GM18519 (cell line): ENCODE results near the gene PLXNB1.
"Not testable (repeated sequence)": the region's sequence is repeated elsewhere in the genome, so short reads cannot be mapped to it uniquely, and the experiment has no call there.

ENCODE experiments used
- ATAC-seq: cut with Tn5 transposase; IDR thresholded peaks from one replicate; pipeline ENCODE4 v1.9.1; 2021; ENCODE audit warnings: mild to moderate bottlenecking, moderate library complexity; ENCODE audit not compliant: unreplicated experiment, low FRiP score

PLXNB1 gene

DNA sequence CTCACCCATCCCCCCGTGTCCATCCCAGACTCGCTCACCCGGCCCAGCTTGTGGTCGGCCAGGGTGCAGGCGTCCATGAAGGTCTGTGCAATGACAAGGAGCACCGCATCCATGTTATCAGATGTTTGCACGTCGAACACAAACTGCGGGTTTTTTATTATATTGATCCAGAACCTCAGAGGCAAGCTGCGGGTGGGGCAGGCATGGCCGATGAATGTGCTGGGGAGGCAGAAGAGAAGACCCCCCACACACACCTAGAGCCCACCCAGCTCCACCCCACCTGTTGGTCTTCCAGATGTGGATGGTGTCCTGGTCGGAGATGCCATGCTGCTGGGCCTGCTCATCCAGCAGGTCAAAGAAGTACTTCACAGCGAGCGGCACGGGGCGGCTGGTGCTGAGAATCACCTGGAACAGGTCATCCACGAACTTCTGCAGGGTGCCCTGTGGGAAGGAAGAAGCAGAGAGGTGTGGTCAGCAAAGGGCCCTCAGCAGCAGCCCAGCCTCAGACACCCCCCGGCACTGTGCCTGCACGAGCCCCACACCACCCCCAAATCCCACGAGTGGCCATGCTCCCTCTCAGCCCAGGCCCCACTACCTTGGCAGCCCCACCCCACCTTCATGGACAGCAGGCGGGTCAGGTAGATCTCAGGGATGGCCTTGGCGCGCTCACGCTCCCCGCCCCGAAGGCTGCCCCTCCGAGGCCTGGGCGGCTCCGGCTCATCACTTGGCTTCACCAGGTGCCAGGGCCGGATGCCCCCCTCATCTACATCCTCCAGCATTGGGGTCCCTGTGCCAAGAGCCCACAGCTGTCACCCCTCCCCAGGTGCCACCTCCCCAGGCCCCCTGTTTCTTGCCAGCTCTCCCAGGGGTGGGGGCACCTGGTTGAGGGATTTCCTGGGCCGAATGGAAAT is 20.3 kb downstream of the PLXNB1 start:
- ATAC-seq = no peak

DNA sequence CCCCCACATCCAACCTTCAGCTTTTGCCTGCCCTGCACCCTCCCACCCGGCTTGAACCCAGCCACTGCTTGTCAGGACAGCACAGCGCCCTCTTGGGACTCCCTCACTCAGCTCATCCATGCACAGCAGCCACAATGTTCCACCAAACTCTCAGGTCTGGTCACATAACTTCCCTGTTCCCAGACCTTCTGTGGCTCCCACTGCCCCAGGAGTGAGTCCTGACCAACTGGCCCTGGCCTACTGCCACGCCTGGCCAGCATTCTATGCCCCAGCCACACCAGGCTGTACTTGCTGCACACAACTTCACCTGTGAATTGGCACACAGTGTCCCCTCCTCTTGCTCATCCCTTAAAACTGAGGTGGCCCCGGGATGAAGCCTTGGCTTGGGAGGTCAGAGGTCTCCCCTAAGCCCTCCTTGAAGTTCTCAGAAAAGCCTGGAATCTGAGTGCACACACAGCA is 21.0 kb downstream of the PLXNB1 start:
- no peak for ATAC-seq

DNA sequence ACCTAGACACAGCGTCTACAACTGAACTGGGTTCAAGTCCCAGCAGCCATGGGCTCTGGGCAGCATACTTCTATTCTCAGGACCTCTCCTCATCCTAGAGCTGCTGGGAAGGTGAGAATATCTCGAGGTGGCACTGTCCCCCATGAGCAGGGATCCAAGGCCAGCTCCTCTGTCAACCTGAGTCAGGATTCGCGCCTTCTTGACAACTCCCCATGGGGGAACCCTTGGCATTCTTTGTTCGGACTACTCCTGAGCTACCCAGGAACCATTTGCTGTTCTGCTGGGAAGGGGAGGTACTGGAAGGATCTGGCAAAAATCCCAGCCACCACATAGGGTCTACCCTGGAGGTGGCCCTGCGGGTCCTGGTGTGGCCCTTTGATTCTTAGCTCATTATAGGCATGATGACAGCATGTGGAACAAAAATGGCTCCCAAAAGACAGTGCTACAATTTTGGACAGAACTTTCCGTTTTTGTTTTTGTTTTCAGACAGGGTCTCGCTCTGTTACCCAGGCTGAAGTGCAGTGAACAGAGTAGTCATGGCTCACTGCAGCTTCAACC is 22.3 kb downstream of the PLXNB1 start:
- ATAC-seq = no peak

DNA sequence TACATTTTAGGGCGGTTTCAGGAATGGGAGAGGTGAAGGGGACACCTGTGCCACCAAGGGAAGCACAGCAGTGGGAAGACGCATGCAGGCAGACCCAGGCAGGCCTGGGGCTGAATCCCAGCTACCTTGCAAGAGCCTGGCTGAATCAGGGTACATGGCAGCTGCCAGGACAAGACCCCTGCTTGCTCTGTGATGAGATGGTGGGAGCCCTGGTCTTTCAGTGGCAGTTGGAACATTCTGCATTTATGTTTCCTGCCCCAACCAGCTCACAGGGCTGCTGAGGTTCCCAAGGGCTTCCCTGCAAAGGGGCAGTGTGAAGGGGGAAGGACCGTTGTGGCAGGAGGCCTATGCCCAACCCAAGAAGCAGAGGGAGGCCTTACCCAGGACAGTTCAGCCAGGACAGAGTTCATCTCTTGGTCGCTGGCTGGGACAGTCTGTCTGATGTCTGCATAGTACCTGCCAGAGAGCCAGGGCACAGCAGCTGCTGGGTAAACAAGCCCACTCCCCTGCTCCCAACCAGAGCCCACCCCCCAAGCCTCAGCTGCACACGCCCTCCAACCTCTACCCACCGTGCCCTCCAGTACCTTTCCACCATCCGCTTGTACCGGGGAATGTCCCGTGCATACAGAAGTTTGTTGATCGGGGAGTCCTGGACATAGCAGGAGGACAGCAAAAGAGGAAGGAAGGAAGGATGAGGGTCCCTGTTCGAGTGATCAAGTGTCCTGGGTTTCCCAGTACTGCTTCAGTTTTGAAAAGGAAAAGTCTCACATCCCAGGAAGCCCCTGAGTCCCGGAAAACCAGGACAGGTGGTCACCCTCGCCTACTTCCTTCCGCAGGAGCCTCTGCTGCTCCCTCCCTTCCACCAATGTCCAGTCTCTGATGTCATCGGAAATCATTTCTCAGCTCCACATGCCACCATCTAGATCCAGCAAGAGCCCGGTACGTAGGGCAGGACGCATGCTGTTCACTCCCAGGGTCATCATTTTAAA is 23.1 kb downstream of the PLXNB1 start:
- ATAC-seq = no peak

DNA sequence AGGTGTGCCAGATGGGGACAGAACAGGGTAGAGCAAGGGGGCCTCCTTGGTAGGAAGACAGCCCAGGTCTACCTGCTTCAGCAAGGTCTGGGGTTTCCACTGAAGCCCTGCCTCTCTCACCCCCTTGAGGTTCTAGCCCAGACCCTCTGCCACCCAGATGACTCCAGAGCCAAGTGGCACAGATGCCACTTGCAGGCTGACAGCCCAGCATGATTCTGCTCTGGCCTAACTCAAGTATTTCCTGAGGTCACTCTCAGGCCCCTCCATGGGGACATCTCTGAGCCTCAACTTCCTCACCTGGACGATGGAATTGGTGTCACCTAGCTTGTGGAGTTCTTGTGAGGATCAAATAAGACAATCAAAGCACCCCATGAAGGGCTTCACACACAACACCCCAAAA is 23.9 kb downstream of the PLXNB1 start:
- no peak for ATAC-seq

DNA sequence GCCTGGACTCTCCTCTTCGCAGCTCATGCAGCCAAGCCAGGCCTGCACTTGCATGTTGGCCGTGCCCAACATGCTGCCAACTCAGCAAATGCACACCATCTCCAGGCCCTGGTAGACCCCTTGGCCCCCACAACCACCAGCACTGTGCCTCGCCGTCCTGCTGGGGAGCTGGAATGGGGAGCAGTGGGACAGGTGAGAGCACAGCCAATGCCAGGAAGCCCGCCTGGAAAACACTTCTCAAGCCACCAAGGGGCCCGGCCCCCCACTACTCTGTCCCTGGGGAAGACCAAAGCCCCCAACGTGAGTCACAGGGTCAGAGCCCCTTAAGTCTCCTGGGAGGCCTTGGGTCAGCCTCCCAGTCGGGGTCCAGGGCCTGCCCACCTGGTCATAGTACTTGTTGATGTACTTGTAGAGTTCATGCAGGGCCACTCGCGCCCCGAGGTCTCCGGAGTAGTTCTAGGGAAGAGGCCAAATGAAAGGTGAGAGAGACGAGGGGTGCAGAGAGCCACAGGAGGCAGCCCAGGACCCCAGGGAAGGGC is 24.5 kb downstream of the PLXNB1 start:
- ATAC-seq = no peak

DNA sequence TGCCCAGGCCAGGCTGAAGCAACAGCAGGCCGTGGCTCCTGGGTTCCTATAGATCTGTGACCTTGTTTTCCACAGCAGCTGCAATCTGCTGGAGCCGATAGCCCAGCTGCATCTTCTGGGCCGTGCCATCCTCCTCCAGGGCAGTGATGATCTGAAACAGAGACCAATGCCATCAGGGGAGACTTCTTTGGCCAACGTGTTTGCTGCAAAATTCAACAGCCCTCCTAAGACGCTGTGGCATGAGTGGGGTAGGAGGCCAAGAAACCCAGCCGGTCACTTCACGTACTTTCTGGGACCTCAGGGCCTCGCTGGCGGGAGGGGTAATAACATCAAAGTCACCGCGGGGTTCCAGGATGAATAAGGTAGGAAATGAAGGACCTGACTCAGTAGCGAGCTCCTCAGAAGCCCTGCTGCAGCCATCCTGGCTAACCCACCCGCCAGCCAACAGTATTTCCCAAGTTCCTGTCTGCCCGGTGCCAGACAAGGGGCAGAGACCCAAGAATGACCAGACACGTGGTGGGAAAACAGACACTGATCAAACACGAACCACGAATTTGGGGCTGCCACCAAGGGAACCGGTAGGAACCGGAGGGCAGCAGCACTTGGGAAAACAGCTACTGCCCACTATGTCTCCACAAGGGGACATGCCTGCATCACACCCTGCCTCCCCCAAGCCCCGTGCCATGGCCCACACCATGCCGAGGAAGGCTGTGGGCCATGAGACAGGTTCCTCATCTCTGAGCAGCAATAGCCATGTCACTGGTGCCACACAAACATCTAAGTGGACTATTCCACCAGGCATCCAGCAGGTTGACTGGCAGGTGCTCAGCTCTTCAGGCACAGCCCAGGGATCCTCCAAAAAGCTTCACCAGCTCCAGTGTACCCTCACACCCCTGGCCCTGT is 25.2 kb downstream of the PLXNB1 start:
- ATAC-seq = no peak

DNA sequence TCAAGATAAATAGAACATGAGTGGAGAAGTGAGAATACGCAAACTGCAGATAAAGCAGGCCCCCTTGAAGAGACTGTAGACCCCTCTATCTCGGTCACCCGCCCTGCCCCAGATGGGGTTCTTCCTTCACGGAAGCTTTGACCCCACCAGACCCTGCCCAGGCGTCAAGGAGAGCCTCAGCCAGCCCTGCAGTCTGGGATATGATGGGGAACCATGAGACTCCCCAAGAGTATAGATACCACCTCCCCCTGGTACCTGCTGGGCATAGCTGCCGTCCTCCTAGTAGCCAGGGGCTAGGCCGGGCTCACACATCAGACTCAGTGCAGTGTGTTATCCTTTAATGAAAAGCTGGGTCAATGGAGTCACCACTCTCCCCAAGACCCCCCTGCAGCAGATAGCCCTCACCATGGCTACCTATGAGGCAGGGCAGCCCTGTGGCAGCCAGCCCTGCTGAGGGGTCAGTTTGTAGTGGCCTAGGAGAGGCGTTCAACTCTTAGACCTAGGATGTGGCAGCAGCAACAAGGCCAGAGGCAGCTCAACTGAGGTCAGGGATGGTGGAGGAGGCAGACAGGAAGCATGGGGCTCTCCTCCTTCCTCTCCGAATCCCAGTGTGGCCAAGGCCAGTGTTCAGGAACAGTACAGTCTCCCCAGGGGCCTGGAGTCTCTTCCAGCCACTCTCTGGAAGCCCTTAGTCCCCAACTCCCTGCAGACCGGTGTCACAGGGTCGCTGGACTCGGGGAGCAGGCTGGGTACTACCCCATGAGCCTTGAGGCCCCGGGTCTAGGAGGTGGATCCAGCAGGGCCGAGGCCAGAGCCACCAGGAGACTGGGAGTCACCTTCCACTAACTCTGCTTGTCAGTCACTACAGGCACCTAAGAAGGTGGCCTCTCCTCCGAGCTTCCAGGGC is 26.1 kb downstream of the PLXNB1 start:
- no peak for ATAC-seq

DNA sequence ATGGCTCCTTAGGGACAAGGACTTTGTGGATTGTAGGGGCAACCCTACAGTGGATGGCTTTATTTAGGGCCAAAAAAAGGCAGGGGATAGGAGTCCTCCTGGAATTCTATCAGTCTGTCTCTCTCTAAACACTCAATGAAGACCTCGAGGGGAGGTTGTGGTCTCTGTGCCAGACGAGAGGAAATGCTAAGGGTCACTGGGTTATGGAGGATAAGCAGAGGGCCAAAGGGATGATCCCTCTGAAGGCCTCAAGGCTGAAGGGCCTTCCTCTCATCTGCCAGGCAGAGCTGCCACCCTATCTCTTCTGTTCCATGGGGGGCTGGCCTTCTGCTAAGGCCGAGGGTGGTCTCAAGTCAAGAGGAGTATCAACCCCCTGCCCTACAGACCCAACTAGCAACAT is 27.0 kb downstream of the PLXNB1 start:
- ATAC-seq = no peak

DNA sequence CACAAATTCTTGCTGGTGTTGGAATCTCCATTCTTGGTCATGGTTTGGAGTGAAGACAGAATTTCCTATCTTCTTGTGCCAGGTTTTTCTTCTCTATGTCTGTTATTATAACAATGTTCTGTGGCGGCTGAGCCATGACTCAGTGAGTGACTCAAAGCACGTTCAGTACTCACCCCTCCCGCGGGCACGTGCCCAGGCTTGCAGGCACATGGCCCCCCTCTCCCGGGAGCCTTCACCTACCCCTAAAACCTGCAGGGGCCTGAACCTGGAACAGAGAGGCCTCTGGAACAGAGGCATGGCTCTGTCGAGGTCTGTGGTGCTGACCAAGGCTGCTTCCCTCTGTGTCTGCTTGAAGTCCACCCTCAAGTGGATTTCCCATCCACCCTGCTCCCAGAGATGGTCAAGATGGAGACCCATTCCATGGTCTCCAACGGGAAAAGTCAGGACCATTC is 27.6 kb downstream of the PLXNB1 start:
- ATAC-seq = no peak

DNA sequence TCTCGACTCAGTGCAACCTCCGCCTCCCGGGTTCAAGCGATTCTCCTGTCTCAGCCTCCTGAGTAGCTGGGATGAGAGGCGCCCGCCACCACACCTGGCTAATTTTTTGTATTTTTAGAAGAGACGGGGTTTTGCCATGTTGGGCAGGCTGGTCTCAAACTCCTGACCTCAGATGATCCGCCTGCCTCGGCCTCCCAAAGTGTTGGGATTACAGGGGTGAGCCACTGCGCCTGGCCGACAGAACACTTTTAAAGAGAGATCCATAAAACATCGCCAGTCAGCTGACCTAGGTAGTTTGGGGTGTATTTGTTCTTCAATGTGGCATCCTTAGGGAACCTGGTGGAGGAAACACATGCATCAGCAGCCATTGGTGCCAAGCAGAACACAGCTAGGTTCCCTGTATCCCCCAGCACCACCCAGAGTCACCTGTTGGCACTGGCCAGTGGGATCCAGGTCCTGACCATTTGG is 28.4 kb downstream of the PLXNB1 start:
- not testable (repeated sequence) for ATAC-seq

DNA sequence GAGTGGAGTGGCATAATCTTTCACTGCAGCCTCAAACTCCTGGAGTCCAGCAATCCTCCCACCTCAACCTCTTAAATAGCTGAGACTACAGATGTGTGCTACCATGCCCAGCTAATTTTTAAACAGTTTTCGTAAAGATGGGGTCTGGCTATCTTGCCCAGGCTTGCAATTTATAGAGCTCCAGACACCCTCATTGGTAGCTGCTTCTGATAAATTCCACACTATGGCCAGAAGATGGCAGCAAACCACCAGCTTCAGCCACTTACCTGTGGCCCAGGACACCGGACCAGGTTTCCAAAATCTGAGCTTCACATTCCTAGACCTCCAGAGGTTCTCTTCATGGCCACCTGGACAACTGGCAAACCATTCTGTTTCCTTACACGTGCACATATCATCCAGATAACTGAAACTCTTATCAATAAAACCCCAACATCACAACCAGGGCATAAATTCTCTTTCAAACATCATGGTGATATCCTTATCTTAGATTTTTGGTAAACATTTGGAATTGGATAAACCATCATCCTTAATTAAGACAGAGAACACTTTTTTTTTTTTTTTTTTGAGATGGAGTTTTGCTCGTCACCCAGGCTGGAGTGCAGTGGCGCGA is 29.0 kb downstream of the PLXNB1 start:
- no peak for ATAC-seq

DNA sequence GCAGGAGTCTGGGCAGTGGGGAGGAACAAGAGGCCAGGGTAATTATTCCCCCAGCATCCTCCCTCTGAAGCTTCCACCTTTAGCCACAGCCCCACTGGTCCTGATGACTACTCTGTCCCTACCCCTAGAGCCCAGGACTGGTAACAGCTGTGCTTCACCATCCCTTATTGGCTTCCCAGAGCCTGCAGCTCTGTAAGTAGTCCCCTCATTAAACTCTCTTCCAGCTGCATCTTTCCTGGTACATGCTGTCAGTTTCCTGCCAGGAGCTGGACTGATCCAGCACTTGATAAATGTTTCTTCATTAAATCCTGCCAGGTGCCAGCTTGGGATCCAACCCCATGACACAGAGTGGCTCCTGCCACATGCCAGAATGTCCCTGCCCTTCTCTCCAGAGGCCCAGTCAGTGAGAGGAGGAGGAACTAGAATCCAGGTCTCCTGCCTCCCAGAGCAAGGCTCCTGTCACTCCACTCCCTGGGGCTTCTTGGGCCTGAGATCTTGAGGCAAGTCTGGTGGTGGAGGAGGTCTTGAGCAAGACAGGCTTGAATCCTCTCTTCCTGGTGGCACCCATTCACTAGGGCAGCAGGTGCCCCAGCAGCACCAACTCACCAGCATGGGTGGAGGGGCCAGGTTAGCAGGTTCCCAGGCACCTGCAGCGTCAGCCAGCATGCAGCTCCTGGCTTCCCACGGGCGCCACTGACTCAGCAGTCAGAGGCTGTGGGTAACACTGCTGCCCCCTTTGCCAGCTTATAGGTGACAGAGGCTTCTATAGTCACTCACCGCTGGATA is 30.3 kb downstream of the PLXNB1 start:
- ATAC-seq = no peak

DNA sequence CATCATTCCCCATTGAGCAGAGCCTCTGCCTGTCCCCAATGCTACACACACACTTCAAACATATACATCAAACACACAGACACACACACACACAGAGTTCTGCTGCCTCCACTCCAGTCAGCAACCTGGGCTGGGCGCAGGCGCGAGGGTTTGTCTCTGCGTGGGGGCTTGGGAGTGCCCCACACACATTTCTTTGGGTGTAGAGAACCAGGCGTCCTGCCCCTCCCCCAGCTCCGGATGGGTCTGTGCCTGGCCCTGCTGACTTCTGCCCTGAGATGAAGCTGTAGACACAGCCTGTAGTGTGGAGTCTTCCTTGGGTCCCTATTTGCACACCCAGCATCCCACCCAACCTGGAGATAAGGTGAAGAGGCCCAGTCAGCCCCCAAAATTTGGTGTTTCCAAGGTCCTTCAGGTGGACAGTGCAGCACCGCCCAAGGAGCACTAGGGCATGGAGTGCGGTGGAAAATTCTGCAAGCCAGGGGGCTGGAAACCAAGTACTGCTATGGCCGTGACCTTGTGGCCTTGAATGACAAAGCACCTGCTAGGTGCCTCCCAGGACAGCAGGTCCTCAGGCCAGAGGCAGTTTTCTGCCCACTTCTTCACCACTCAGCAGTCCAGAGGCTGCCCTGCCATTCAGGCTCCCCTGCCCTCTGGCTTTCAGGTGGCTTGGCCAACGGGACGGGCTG is 31.0 kb downstream of the PLXNB1 start:
- ATAC-seq = no peak

DNA sequence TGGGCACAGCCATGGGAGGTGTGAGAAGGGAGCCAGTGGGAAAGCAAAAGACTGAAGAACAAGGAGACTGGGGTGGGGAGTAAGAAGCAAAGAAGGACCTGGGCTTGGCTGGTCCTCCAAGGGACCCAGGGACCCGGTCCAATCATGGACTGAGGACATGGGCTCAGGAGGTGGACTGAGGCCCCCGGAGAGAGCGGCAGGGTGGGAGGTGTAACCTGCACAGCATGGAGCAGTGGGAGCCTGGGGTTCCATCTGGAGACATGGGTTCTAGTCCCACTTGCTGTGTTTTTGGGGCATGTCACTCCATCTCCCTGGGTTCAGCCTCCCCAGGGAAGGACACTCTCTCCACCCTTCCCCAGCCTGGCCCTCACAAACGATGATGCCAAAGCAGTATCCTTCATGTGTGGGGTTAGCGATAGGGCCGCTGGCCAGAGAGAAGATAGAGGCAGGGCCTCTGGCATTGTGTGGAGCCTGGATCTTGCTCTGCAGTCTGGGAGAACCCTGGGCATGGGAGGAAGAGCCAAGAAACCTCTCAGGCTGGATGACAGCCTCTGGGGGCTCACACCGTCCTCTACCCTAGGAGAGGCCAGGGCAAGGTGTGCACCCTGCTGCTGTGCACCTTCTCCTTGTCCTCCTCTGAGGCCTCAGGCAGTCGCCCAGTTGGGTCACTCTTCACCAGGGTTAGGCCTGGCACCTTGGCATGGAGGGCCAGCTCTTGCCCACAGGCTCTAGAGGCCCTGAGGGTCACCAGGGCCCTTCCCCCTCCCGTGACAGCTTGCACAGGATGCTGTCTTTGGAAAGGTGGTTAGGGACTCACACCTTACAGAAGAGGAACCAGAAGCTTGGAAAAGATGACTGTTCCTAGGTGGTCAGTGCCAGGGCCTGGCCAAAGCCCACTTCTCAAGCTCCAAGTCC is 31.9 kb downstream of the PLXNB1 start:
- ATAC-seq = no peak

DNA sequence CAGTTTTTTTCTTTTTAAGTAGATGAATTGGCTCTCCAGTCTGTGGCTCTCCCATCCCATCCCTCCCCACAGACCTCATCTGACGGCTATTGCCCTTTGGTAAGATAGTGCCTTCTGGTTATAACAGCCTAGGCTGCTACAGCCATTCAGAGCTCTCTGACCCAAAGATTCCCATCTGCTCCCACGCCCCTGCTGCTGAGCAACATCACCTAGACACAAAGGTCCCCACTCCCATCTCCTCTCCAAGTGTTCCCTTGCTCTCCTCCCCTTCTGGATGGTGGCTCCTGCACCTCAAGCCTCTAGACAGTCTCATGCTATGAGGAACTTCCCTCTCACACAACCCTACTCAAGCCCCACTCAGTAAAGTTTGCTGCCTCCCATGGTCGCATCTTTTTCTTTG is 34.2 kb downstream of the PLXNB1 start:
- ATAC-seq = no peak
